Measurements from ENCODE around the gene TLE2.
"Not testable (repeated sequence)": the region's sequence is repeated elsewhere in the genome, so short reads cannot be mapped to it uniquely, and the experiment has no call there.

Gene TLE2

DNA sequence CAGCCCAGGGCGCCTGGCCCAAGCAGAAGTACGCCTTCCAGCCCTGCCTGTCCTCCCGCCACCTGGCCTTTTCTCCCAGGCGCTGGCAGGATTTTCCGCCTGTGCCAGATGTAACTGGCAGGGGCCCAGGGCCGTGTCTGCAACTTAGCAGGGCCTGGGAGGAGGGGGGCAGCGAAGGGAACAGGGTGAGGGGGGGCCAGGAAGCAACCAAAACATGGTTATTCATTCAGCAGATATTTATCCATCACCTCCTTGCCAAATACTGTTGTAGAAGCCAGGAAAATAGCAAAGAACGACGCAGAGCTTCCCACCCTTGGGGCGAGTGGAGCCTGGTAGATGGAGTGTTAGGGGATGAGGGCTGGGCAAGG is 46.1 kb downstream of the TLE2 start:
- no peak for DNase-seq (ENCODE audit: low spot score)

DNA sequence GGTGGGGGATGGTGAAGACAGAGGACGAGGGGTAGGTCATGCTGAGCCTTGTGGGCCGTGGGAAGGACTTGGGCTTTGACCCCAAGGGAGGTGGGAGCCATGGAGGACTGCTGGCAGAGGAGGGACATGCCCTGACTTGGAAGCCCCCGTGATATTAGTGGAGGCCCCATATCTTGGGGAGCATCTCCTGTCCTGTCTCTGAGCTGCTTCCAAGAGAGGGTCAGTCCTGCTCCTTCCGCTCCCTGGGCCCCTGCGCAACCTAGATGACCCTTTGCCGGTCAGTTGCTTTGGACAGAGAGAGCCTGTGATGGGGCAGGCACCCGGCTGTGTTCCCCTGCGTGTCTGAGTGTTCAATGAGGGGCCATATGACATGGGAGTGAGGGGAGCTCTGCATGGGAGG is 46.5 kb downstream of the TLE2 start:
- DNase-seq (ENCODE audit: low spot score), result no peak

- DNase-seq (ENCODE audit: low spot score), result no peak
These were observed 47.2 kb downstream of the TLE2 start for GRCh38 chr19:2981898-2982297.

GRCh38 chr19:2978772-2979171 is 50.3 kb downstream of the TLE2 start:
- DNase-seq (ENCODE audit: low spot score), result no peak

DNA sequence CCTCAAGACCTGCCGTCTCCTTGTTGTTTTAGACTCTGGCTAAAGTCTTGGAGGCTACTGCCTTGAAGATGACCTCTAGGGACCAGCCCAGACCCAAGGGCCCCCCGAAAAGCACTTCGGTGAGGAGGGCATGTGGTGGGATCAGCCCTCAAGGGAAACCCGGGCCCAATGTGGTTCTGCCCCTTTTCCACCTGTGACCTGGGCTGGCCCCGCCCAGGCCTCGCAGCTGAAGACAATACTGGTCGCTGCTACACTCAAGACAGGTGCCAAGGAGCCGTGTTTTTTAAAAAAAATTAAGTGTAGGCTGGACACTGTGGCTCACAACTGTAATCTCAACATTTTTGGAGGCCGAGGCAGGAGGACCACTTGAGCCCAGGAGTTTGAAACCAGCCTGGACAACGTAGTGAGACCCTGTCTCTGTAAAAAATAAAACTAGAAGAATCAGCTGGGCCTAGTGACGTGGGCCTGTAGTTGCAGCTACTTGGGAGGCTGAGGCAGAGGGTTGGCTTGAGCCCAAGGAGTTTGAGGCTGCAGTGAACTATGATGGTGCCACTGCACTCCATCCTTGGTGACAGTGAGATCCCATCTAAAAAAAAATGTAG is 50.8 kb downstream of the TLE2 start:
- no peak for DNase-seq (ENCODE audit: low spot score)

DNA sequence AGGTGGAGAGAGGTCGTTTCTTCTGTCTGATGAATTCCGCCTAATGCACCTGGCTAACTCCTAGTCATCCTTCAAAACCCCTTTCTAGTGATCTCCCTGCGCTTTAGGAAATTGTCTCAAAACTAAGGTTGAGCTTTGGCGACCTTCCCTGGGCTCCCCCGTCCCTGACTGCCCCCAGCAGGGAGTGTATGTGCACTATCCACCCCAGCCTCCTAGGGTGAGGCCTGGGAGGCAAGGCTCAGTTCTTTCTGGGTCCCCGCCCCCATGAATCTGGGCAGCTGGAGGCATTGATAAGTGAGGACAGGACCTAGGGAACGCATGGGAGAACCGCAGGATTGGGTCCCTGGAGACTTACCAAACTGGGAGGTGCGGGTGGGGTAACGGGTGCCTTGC is 51.3 kb downstream of the TLE2 start:
- DNase-seq (ENCODE audit: low spot score), result no peak

DNA sequence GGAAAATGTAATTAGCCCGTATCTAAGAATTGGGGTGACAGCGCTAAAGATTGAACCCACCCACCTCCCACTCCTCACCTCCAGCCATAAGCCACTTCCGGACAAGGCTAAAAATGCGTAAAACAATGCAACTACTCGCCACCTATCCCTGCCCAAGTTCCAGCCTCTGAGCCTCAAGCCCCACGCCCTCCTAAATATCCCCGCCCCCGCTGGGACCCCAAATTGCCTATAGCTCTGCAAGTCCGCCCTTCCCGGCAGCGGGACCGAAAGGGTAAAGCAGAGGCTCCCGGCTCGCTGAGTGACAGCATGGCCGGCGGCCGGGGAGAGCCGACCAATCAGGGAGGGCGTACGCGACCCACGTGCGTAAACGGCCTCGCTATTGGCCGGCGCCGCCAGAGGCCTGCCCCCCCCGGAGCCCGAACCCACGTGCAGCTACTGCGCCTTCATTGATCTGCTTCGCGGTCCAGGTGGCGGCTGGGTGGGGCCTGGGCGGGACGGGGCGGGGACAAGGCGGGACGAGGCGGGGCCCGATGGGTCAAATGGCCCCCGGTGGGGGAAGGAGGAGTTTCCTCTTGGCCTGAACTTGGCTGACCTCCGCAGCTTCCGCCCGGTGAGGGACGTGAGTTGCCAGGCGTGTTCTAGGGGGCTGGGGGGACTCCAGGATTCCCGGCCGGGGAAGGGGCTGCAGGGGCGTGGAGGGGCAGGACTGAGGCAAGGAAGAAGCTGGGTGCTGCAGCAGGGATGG is 51.9 kb downstream of the TLE2 start, which contains the start of gene TLE6:
TSS of gene TLE6 (plus strand) at position 564 of the 745 bp plus-strand sequence. CDS start 670 bp downstream, outside the sequence.
- DNase-seq (ENCODE audit: low spot score), result peak; percentile 97

- DNase-seq (ENCODE audit: low spot score), result no peak
These were observed 52.5 kb downstream of the TLE2 start for GRCh38 chr19:2976609-2977000.

- DNase-seq (ENCODE audit: low spot score), result no peak
These were observed 54.6 kb downstream of the TLE2 start for GRCh38 chr19:2974342-2975041.

- no peak for DNase-seq (ENCODE audit: low spot score)
These were observed 55.9 kb downstream of the TLE2 start for GRCh38 chr19:2973229-2973628.

GRCh38 chr19:2970201-2970835 is 58.8 kb downstream of the TLE2 start:
- DNase-seq (ENCODE audit: low spot score), result no peak

DNA sequence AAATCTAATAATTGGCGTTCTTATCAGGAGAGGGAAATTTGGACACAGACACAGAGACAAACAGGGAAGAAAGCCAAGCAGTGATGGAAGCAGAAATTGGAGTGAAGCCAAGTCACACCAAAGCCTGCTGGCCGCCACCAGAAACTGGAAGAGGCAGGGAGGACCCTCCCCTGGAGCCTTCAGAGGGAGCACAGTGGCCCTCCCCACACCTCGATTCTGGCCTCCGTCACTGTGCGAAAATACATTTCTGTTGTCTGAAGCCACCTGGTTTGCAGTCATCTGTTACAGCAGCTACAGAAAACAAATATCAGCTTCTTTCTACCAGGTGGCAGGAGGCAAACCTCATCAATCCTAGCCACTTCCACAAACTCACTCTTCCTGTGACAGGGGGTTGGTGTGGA is 60.0 kb downstream of the TLE2 start:
- no peak for DNase-seq (ENCODE audit: low spot score)

DNA sequence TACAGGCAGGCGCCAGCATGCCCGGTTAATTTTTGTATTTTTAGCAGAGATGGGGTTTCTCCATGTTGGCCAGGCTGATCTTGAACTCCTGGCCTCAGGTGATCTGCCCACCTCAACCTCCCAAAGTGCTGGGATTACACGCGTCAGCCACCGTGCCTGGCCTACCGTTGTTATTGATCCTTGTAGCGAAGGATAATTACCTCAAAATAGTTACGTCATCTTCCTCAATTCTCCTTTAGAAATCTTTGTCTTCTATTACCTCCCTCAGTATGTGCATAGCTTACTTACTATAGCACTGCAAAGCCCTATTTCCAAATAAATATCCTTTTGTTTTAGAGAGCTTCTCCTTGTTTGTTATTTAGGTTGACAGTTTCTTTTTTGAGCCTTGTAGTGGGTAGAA is 61.1 kb downstream of the TLE2 start:
- no peak for DNase-seq (ENCODE audit: low spot score)

GRCh38 chr19:2964874-2965273 is 64.2 kb downstream of the TLE2 start:
- no peak for DNase-seq (ENCODE audit: low spot score)

DNA sequence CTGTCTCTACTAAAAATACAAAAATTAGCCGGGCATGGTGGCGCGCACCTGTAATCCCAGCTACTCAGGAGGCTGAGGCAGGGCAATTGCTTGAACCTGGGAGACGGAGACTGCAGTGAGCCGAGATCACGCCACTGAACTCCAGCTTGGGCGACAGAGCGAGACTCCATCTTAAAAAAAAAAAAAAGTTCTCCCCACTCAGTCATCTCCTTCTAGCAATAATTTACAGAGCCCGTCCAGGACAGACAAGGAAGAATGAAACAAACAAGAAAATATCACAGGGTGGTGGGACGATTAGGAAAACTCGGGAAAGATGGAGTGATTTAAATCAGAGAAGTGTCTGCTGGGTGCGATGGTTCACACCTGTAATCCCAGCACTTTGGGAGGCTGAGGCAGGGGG is 65.4 kb downstream of the TLE2 start:
- not testable (repeated sequence) for DNase-seq (ENCODE audit: low spot score)

GRCh38 chr19:2963122-2963521 is 66.0 kb downstream of the TLE2 start:
- no peak for DNase-seq (ENCODE audit: low spot score)

DNA sequence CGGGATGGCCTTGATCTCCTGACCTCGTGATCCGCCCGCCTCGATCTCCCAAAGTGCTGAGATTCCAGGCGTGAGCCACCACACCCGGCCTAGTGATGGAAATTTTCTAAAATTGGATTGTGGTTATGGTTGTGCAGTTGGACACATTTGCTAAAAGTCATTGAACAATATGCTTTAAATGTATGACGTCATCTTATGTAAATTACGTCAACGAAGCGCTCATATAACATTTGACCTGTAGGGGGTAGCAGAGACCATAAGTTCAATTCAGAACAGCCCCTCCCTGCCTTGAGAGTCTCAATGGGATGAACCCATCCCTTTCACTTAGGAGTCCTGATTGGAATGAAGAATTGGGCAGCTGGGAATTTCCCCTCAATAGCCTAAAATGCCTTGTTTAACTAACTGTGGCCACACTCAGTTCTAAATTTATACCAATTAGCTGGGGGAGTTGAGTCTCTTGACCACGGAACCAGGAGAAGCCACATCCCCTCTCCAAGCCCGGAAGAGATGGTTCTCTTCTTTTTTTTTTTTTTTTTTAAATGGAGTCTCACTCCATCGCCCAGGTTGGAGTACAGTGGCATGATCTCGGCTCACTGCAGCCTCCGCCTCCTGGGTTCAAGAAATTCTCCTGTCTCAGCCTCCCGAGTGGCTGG is 66.9 kb downstream of the TLE2 start:
- DNase-seq (ENCODE audit: low spot score), result no peak

- DNase-seq (ENCODE audit: low spot score), result no peak
These were observed 69.0 kb downstream of the TLE2 start for GRCh38 chr19:2960120-2960519.

DNA sequence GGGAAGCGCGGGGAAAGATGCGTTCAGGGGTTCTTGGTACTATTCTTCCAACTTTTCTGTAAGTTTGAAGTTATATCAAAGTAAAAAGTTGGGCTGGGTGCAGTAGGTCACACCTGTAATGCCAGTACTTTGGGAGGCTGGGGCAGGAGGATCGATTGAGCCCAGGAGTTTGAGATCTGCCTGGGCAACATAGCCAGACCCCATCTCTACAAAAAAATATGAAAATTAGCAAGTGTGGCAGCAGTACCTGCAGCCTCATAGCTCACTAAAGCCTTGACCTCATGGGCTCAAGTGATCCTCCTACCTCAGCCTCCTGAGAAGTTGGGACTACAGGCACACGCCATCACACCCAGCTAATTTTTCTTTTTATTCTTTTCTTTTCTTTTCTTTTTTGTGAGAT is 71.9 kb downstream of the TLE2 start:
- DNase-seq (ENCODE audit: low spot score), result no peak

- DNase-seq (ENCODE audit: low spot score), result no peak
These were observed 76.1 kb downstream of the TLE2 start for GRCh38 chr19:2952953-2953481.

GRCh38 chr19:2950286-2951124 is 78.6 kb downstream of the TLE2 start:
- peak; percentile 94 for DNase-seq (ENCODE audit: low spot score)
